Neural cell (in vitro differentiated cells): ENCODE measurements around the gene NCAPD2. TPM values are rescaled to one million over a fixed set of nuclear protein-coding genes. Genes with fewer than 3 reads are reported as not detected.

Experiments
- H2AFZ ChIP-seq: fragments of 200-600, 300-800 bp; sonication (generic), shearing (Covaris generic); 2 replicates; pipeline ENCODE4 v1.6.0; 2014; ENCODE audit warnings: low read depth, mild to moderate bottlenecking, antibody characterized with exemption, low read length, moderate library complexity
- H3F3A ChIP-seq: fragments of 200-600 bp; shearing (Covaris generic); 2 replicates; pipeline ENCODE4 v1.6.1; 2016; ENCODE audit warnings: mild to moderate bottlenecking, moderate library complexity, mixed read lengths, antibody characterized with exemption, low read length; ENCODE audit not compliant: insufficient read depth, poor library complexity, severe bottlenecking
- H3K27ac ChIP-seq: fragments of 200-600, 300-800 bp; sonication (generic), shearing (Covaris generic); 2 replicates; pipeline ENCODE4 v1.5.1; 2014; ENCODE audit warnings: mild to moderate bottlenecking, low read length, moderate library complexity
- H3K27me3 ChIP-seq: fragments of 300-800, 200-600 bp; sonication (generic), shearing (Covaris generic); 2 replicates; pipeline ENCODE4 v1.6.0; 2014; ENCODE audit warnings: mild to moderate bottlenecking, low read depth, low read length, moderate library complexity; ENCODE audit not compliant: insufficient read depth
- H3K36me3 ChIP-seq: fragments of 300-800, 200-600 bp; sonication (generic), shearing (Covaris generic); 2 replicates; pipeline ENCODE4 v1.5.1; 2014; ENCODE audit warnings: mild to moderate bottlenecking, antibody characterized with exemption, low read length, moderate library complexity; ENCODE audit not compliant: insufficient read depth
- H3K4me2 ChIP-seq: fragments of 300-800, 200-600 bp; sonication (generic), shearing (Covaris generic); 2 replicates; pipeline ENCODE4 v1.6.0; 2014; ENCODE audit warnings: mild to moderate bottlenecking, low read length
- H3K4me3 ChIP-seq: fragments of 300-800, 200-600 bp; sonication (generic), shearing (Covaris generic); 2 replicates; pipeline ENCODE4 v1.5.1; 2014; ENCODE audit warnings: mild to moderate bottlenecking, low read length, moderate library complexity
- H3K79me2 ChIP-seq: fragments of 200-600 bp; shearing (Covaris generic); replicated peaks from 2 replicates; pipeline ENCODE4 v1.6.0; 2014; ENCODE audit warnings: mild to moderate bottlenecking, low read length, moderate library complexity; ENCODE audit not compliant: insufficient read depth
- H3K9ac ChIP-seq: fragments of 300-800, 200-600 bp; sonication (generic), shearing (Covaris generic); 2 replicates; pipeline ENCODE4 v1.6.1; 2016; ENCODE audit warnings: mild to moderate bottlenecking, low read length, mixed read lengths
- H3K9me2 ChIP-seq: fragments of 200-600 bp; shearing (Covaris generic); 2 replicates; pipeline ENCODE4 v1.6.1; 2016; ENCODE audit warnings: mild to moderate bottlenecking, low read length, mixed read lengths; ENCODE audit not compliant: insufficient read depth
- H3K9me3 ChIP-seq: fragments of 200-600, 300-800 bp; sonication (generic), shearing (Covaris generic); 2 replicates; pipeline ENCODE4 v1.6.1; 2016; ENCODE audit warnings: mild to moderate bottlenecking, mixed run types, low read length, moderate library complexity, mixed read lengths
- H4K20me1 ChIP-seq: fragments of 200-600 bp; shearing (Covaris generic); 2 replicates; pipeline ENCODE4 v1.6.1; 2016; ENCODE audit warnings: mild to moderate bottlenecking, mixed run types; ENCODE audit not compliant: insufficient read depth
- CTCF ChIP-seq: fragments of 450-650 bp; IDR thresholded peaks from 2 replicates; pipeline ENCODE4 v1.5.1; 2014; ENCODE audit warnings: antibody characterized with exemption, mild to moderate bottlenecking, moderate library complexity; ENCODE audit not compliant: poor library complexity, severe bottlenecking
- EP300 ChIP-seq: fragments of 450-650 bp; conservative IDR thresholded peaks from 2 replicates; pipeline ENCODE4 v1.6.1; 2014; ENCODE audit warnings: antibody characterized with exemption, mild to moderate bottlenecking, moderate library complexity; ENCODE audit not compliant: poor library complexity, severe bottlenecking
- EZH2 ChIP-seq: fragments of 200-600, 300-800 bp; shearing (Covaris generic), sonication (generic); IDR thresholded peaks from 2 replicates; pipeline ENCODE4 v1.6.1; 2014; ENCODE audit warnings: antibody characterized with exemption, low read length, borderline replicate concordance, mild to moderate bottlenecking; ENCODE audit not compliant: insufficient read depth, poor library complexity, severe bottlenecking
- MXI1 ChIP-seq: fragments of 450-650 bp; conservative IDR thresholded peaks from 2 replicates; pipeline ENCODE4 v1.6.1; 2014; ENCODE audit warnings: antibody characterized with exemption, mild to moderate bottlenecking; ENCODE audit not compliant: poor library complexity, severe bottlenecking
- POLR2AphosphoS5 ChIP-seq: IDR thresholded peaks from 2 replicates; pipeline ENCODE4 v1.6.1; 2012
- RAD21 ChIP-seq: fragments of 450-650 bp; conservative IDR thresholded peaks from 2 replicates; pipeline ENCODE4 v1.6.1; 2014; ENCODE audit warnings: antibody characterized with exemption, mild to moderate bottlenecking, moderate library complexity
- REST ChIP-seq: IDR thresholded peaks from 2 replicates; pipeline ENCODE4 v1.6.1; 2012; ENCODE audit warnings: borderline replicate concordance
- SMC3 ChIP-seq: fragments of 450-650 bp; conservative IDR thresholded peaks from 2 replicates; pipeline ENCODE4 v1.6.1; 2014; ENCODE audit warnings: antibody characterized with exemption, mild to moderate bottlenecking, moderate library complexity; ENCODE audit not compliant: poor library complexity
- TAF1 ChIP-seq: IDR thresholded peaks from 2 replicates; pipeline ENCODE4 v1.6.1; 2012; ENCODE audit warnings: low read depth
- polyA plus RNA-seq: library from polyadenylated mRNA; depleted of rRNA; stranded (reverse); fragments of >200 nt; gene quantifications from 2 replicates; pipeline ENCODE4 v1.2.3, GENCODE V29; 2014

The NCAPD2 gene
- polyA plus RNA-seq, 1 donor from 2014 or later = 4.5 TPM

- Histone ChIP-seq H3K4me2 (no peak overlapping the region), H3K36me3 (no peaks in the 10 kb centered on the region), H3K9me3 (no peaks in the 10 kb centered on the region), H3K27me3 (no peaks in the 10 kb centered on the region), H3K9me2 (no peaks in the 10 kb centered on the region), H3K4me3 (no peak overlapping the region), H2AFZ (no peak overlapping the region), H3K79me2 (peaks cover 20% of the 10 kb centered on the region), H3K27ac (no peak overlapping the region), H4K20me1 (peaks cover 5% of the 10 kb centered on the region), H3F3A (no peaks in the 10 kb centered on the region), H3K9ac (no peak overlapping the region)
- no peak for TF ChIP-seq POLR2AphosphoS5
- TF ChIP-seq CTCF = no peak
- TF ChIP-seq MXI1 = no peak
- no peak for TF ChIP-seq REST
- no peak for TF ChIP-seq EZH2
- TF ChIP-seq SMC3 = no peak
- TF ChIP-seq RAD21 = no peak
- TF ChIP-seq TAF1 = no peak
- no peak for TF ChIP-seq EP300
These were observed 55.2 kb downstream of the NCAPD2 start for GRCh38 chr12:6548966-6549683.

GRCh38 chr12:6549684-6550151 lies 55.8 kb downstream of the NCAPD2 start:
- Histone ChIP-seq H3K9me3 (no peaks in the 10 kb centered on the region), H3K27ac (no peak overlapping the region), H2AFZ (no peak overlapping the region), H3K27me3 (no peaks in the 10 kb centered on the region), H3K4me2 (no peak overlapping the region), H3K4me3 (no peak overlapping the region), H3K36me3 (no peaks in the 10 kb centered on the region), H3K79me2 (peaks cover 26% of the 10 kb centered on the region), H3F3A (no peaks in the 10 kb centered on the region), H3K9ac (no peak overlapping the region), H3K9me2 (no peaks in the 10 kb centered on the region), H4K20me1 (peaks cover 5% of the 10 kb centered on the region)
- TF ChIP-seq EZH2 (no peak), SMC3 (no peak), MXI1 (no peak), POLR2AphosphoS5 (no peak)
